ENCODE measurements around the gene HMX2.

The HMX2 gene

GRCh38 chr10:123139521-123140163, 8.3 kb upstream of the HMX2 start:
- peak; percentile 68 for DNase-seq

GRCh38 chr10:123140164-123140982, 7.6 kb upstream of the HMX2 start:
- no peak for DNase-seq

- DNase-seq: no peak
These were observed 6.9 kb upstream of the HMX2 start for GRCh38 chr10:123140983-123141390.

- DNase-seq: no peak
These were observed 5.9 kb upstream of the HMX2 start for GRCh38 chr10:123141791-123142700.

GRCh38 chr10:123142701-123143161, 5.2 kb upstream of the HMX2 start:
- DNase-seq: no peak

GRCh38 chr10:123143162-123143824, 4.6 kb upstream of the HMX2 start:
- DNase-seq: no peak

GRCh38 chr10:123143825-123144168, 4.1 kb upstream of the HMX2 start:
- no peak for DNase-seq

- no peak for DNase-seq
These were observed 3.0 kb upstream of the HMX2 start for GRCh38 chr10:123144697-123145541.

GRCh38 chr10:123145542-123146012, 2.4 kb upstream of the HMX2 start:
- DNase-seq: no peak

- no peak for DNase-seq
These were observed 1.7 kb upstream of the HMX2 start for GRCh38 chr10:123146013-123146893.

GRCh38 chr10:123146894-123147634, 872 bp upstream of the HMX2 start:
- DNase-seq: no peak

- peak; percentile 6 for DNase-seq
These were observed 652 bp downstream of the HMX2 start for GRCh38 chr10:123148414-123149161.

- DNase-seq: no peak
These were observed 1.2 kb downstream of the HMX2 start for GRCh38 chr10:123149162-123149567.

GRCh38 chr10:123149568-123150270, 1.8 kb downstream of the HMX2 start:
- no peak for DNase-seq

GRCh38 chr10:123150271-123150985, 2.5 kb downstream of the HMX2 start:
- no peak for DNase-seq

- DNase-seq: no peak
These were observed 3.2 kb downstream of the HMX2 start for GRCh38 chr10:123150986-123151736.

- no peak for DNase-seq
These were observed 3.8 kb downstream of the HMX2 start for GRCh38 chr10:123151737-123152135.

Measured in NCI-H748 treated with DMSO at 0.1 percent for 48 hours (cell line).